B cell (primary cell): Measurements from ENCODE around the gene FRMD8. TPM values are rescaled to one million over a fixed set of nuclear protein-coding genes. Genes with fewer than 3 reads are reported as not detected.
A peak's percentile ranks its signal among the peaks of the same experiment; 100 is the strongest.

Experiments
- ATAC-seq: fragments of 200-7000 bp; cut with Tn5 transposase; one replicate; pipeline ENCODE4 v1.10.0; 2021; ENCODE audit warnings: low read depth, mild to moderate bottlenecking, moderate number of reproducible peaks, moderate library complexity
- CTCF ChIA-PET: fragments of 350-600 bp; sonication (Branson Sonifier 250); formaldehyde crosslinking; loops from one replicate; lab custom pipeline; 2021; ENCODE audit warnings: antibody characterized with exemption, inconsistent platforms; lab: Charles Lee
- POLR2A ChIA-PET: fragments of 350-600 bp; sonication (Branson Sonifier 250); formaldehyde crosslinking; loops from one replicate; lab custom pipeline; 2021; ENCODE audit warnings: antibody characterized with exemption; lab: Charles Lee
- DNase-seq: peaks from one replicate; pipeline ENCODE4 v3.0.0; 2013
- H2AFZ ChIP-seq: 2 replicates; pipeline ENCODE4 v1.6.1; 2012; ENCODE audit warnings: mild to moderate bottlenecking, low read depth, low read length; ENCODE audit not compliant: insufficient read depth, poor library complexity, severe bottlenecking
- H3K27ac ChIP-seq, 2 donors: 1 replicate in 1 of 2; 2 replicates in 1 of 2; pipeline ENCODE4 v1.5.1; 2012 to 2013; ENCODE audit warnings: low read length in 2 of 2, mild to moderate bottlenecking in 2 of 2, moderate library complexity in 1 of 2
- H3K27me3 ChIP-seq, 4 experiments: fragments of 200-600 bp in 1 of 4; sonication (generic) in 1 of 4; replicated peaks in 1 of 4; 1 replicate in 2 of 4; 2 replicates in 2 of 4; pipeline versions ENCODE4 v1.6.1 to v1.7.0; 2013 to 2016; ENCODE audit warnings: low read length in 3 of 4, mild to moderate bottlenecking in 2 of 4, mixed read lengths in 1 of 4, moderate library complexity in 1 of 4; ENCODE audit not compliant: insufficient read depth in 4 of 4, control insufficient read depth in 3 of 4; ENCODE audit errors: control extremely low read depth in 1 of 4
- H3K36me3 ChIP-seq, 2 experiments: replicated peaks in 1 of 2; 1 replicate in 1 of 2; 2 replicates in 1 of 2; pipeline versions ENCODE4 v1.6.1 to v1.7.1; 2013; ENCODE audit warnings: low read length in 1 of 2; ENCODE audit not compliant: insufficient read depth in 2 of 2, control insufficient read depth in 1 of 2; ENCODE audit errors: control extremely low read depth in 1 of 2, extremely low read depth in 1 of 2
- H3K4me1 ChIP-seq, 2 donors: fragments of 200-600 bp in 1 of 2; sonication (generic) in 1 of 2; 1 replicate in 1 of 2; 2 replicates in 1 of 2; pipeline versions ENCODE4 v1.5.1 to v1.6.1; 2013 to 2017; ENCODE audit warnings: low read length in 2 of 2; ENCODE audit not compliant: control insufficient read depth in 2 of 2, insufficient read depth in 2 of 2
- H3K4me2 ChIP-seq: replicated peaks from 2 replicates; pipeline ENCODE3; 2012; ENCODE audit warnings: mild to moderate bottlenecking, low read depth, low read length; ENCODE audit not compliant: poor library complexity, severe bottlenecking
- H3K4me3 ChIP-seq, 5 experiments: fragments of 200-600 bp in 1 of 5; sonication (generic) in 1 of 5; 1 replicate in 3 of 5; 2 replicates in 2 of 5; pipeline versions ENCODE4 v1.5.1 to v1.7.0; 2011 to 2016; ENCODE audit warnings: low read length in 4 of 5, mild to moderate bottlenecking in 4 of 5, low read depth in 2 of 5, control low read depth in 1 of 5, moderate library complexity in 1 of 5; ENCODE audit not compliant: insufficient read depth in 1 of 5; ENCODE audit errors: control extremely low read depth in 1 of 5, extremely low read depth in 1 of 5
- H3K79me2 ChIP-seq: fragments of 200-600 bp; sonication (generic); one replicate; pipeline ENCODE4 v1.6.0; 2016; ENCODE audit warnings: low read length; ENCODE audit not compliant: control insufficient read depth, insufficient read depth
- H3K9ac ChIP-seq: fragments of 200-600 bp; sonication (generic); 2 replicates; pipeline ENCODE4 v1.6.1; 2017; ENCODE audit warnings: mild to moderate bottlenecking, low read length, moderate library complexity
- H3K9me3 ChIP-seq, 3 donors: one replicate each; pipeline versions ENCODE4 v1.6.1 to v1.7.1; 2013; ENCODE audit warnings: low read length in 2 of 3; ENCODE audit not compliant: control insufficient read depth in 2 of 3, insufficient read depth in 1 of 3; ENCODE audit errors: control extremely low read depth in 1 of 3
- H4K20me1 ChIP-seq: 2 replicates; pipeline ENCODE4 v1.6.0; 2012; ENCODE audit warnings: mild to moderate bottlenecking, low read length; ENCODE audit not compliant: insufficient read depth, control insufficient read depth, poor library complexity, severe bottlenecking
- H3K27ac Mint-ChIP-seq: one replicate; pipeline ENCODE4 v1.8.0; 2021; ENCODE audit warnings: mixed read lengths
- H3K27me3 Mint-ChIP-seq: one replicate; pipeline ENCODE4 v1.8.0; 2021; ENCODE audit warnings: mixed read lengths
- H3K4me1 Mint-ChIP-seq: one replicate; pipeline ENCODE4 v1.8.0; 2021; ENCODE audit warnings: mixed read lengths
- H3K4me3 Mint-ChIP-seq: one replicate; pipeline ENCODE4 v1.8.0; 2021; ENCODE audit warnings: mixed read lengths
- H3K9me3 Mint-ChIP-seq: one replicate; pipeline ENCODE4 v1.8.0; 2022; ENCODE audit warnings: mixed read lengths; ENCODE audit not compliant: insufficient read depth
- EZH2 ChIP-seq: IDR thresholded peaks from 2 replicates; pipeline ENCODE4 v1.6.1; 2012; ENCODE audit warnings: borderline replicate concordance, low read depth, mild to moderate bottlenecking, moderate library complexity, low read length; ENCODE audit not compliant: insufficient read depth, poor library complexity, severe bottlenecking
- WGBS: methylation state at CpG from one replicate; pipeline ENCODE4 v1.1.5; 2013; ENCODE audit warnings: missing lambda C conversion rate; ENCODE audit not compliant: insufficient coverage; 5-methylcytosine and 5-hydroxymethylcytosine counted together
- intact Hi-C: fragments of 100-400 bp; cut with micrococcal nuclease; formaldehyde crosslinking; loops from one replicate; pipeline ENCODE4 v1.10.0; 2022
- polyA plus RNA-seq: library from polyadenylated mRNA; depleted of rRNA; stranded (reverse); fragments of >200 nt; gene quantifications from 2 replicates; pipeline ENCODE4 v1.2.3, GENCODE V29; 2012
- total RNA-seq, 2 donors: library from RNA; stranded (reverse); fragments of 120-200 nt in 1 of 2; gene quantifications; 1 replicate in 1 of 2; 2 replicates in 1 of 2; pipeline versions ENCODE4 v1.2.3 to v1.2.4, GENCODE V29; 2013 to 2022
- TF ChIP-seq, protein P1 (sequence below): fragments of 200-600 bp; IDR thresholded peaks from one replicate; pipeline ENCODE4 v1.8.0; 2022; ENCODE audit warnings: antibody characterized with exemption, mild to moderate bottlenecking

Gene FRMD8
- total and polyA plus RNA-seq, 2 donors (not counting 1 experiment from before 2014, with no cell fraction given), result 44.3 to 73.6 TPM

DNA sequence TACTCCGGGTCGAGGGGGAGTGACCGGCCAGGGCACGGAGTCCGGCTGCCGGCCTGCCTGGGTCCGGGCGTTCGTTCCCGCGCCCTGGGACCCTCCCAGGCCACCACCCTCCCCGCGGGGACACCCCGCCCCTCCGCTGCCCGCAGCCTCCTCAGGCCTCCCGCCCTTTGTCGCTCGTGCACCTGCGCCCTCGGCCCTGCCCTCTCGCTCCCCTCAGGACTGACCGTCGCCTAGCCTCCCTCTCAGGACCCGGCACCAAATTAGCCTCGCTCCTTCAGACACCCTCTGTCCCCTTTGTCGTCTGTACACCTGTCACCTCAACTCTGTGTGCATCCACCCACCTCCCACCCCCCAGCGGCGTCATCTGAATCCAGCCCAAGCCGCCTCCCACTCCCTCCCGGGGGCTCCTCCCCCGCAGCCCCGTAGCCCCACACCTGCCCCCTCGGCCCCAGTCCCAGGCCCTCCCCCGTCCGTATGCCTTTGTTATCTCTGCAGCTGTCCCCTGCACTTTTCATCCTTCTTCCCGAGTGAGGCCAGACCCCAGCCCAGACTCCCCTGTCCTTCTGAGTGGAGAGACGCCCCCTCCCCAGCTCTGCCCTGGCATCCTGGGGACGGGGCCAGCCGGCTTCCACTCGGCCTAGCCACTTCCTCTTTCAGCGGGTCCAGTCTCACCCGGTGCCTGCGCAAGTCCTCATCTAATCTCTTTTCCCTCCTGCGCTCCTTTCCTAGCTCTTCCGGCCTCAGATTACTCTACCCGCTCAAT, 31.2 kb upstream of the FRMD8 start:
- Mint-ChIP-seq H3K4me3 (peak overlapping the region; percentile 95), H3K27me3 (no peaks in the 10 kb centered on the region), H3K27ac (peak overlapping the region; percentile 92), H3K9me3 (no peaks in the 10 kb centered on the region), H3K4me1 (peaks cover 20% of the 10 kb centered on the region)
- H2AFZ ChIP-seq, result peak overlapping the region; percentile 79
- DNase-seq, result peak; percentile 79
- H3K79me2 ChIP-seq, result no peaks in the 10 kb centered on the region
- no peaks in the 10 kb centered on the region for H3K9me3 ChIP-seq
- no peaks in the 10 kb centered on the region for H3K27me3 ChIP-seq
- peak; percentile 35 for ATAC-seq
- intact Hi-C loops, result loop anchor here (2.0 kb wide), 2 partner anchors 40 to 64 kb away; partner anchors contain the start of gene CDC42EP2
- peaks cover 4% of the 10 kb centered on the region for H4K20me1 ChIP-seq
- 2% methylated on average over 44 of the region's 47 CpGs for WGBS
- CTCF ChIA-PET, result interaction anchor here (1.0 to 4.1 kb wide), 6 partner anchors 22 to 239 kb away, joined by 3 to 12 read pairs (median 3); partner anchors contain the start of gene DPF2
- peaks cover 11 to 16% of the 10 kb centered on the region in 2 donors for H3K4me1 ChIP-seq
- H3K4me2 ChIP-seq, result peak overlapping the region; percentile 99
- peaks cover 0 to 26% of the 10 kb centered on the region in 2 experiments for H3K36me3 ChIP-seq
- H3K9ac ChIP-seq, result peak overlapping the region; percentile 76
- POLR2A ChIA-PET, result interaction anchor here (0.6 to 1.4 kb wide), 7 partner anchors 21 to 185 kb away, joined by 3 to 10 read pairs (median 4); partner anchors contain the start of gene DPF2
- TF ChIP-seq EZH2, result no peak
- TF ChIP-seq, protein P1, sequence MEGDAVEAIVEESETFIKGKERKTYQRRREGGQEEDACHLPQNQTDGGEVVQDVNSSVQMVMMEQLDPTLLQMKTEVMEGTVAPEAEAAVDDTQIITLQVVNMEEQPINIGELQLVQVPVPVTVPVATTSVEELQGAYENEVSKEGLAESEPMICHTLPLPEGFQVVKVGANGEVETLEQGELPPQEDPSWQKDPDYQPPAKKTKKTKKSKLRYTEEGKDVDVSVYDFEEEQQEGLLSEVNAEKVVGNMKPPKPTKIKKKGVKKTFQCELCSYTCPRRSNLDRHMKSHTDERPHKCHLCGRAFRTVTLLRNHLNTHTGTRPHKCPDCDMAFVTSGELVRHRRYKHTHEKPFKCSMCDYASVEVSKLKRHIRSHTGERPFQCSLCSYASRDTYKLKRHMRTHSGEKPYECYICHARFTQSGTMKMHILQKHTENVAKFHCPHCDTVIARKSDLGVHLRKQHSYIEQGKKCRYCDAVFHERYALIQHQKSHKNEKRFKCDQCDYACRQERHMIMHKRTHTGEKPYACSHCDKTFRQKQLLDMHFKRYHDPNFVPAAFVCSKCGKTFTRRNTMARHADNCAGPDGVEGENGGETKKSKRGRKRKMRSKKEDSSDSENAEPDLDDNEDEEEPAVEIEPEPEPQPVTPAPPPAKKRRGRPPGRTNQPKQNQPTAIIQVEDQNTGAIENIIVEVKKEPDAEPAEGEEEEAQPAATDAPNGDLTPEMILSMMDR, result no peak
- H3K27ac ChIP-seq, result peak overlapping the region in 1 of 2 donors; percentile 18
- H3K4me3 ChIP-seq, result peak overlapping the region; percentile 26 to 79 (median 65)
